ENCODE results near the gene IL9.
A peak's percentile ranks its signal among the peaks of the same experiment; 100 is the strongest.

IL9 gene

DNA sequence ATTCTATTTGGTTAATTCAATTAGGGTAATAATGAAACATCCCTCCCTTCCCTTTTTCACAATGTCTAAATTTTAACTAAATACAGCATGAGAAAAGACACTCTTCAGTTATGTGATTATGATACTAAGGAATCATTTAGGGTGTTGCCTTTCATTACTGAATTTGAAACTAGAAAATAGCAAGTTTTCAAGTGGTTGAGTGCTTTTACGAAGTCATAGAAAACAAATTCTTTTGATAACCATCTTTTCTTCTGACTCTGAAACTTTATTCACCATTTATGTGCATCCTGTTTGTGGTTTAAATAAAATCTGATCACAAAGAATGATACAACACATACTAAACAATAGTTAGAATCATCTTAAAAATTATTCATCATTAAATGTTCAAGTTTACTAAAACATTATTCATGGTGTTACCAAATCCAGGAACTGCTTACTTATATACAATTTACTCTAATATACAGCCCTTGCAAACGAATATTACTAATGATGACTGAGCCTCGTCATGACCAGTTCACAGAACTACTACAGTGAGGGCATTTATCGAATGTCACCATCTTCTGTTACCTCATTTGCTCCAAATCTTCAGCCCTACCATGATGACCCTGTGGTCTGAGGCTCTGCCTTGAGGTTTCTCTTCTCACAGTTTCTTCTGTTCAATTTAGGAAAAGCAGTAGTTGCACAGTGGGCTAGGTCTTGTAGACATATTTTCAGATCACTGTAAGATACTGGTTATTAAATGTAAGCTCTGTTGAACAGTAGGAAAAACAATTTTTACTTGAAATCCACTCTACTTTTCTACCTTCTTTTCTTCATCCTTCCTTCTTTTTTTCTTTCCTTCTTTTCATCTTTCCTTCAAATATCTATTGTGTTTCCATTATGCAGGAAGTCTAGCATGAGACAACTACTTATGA, 18.3 kb upstream of the IL9 start:
- Mint-ChIP-seq H3K27ac (peak overlapping the region; percentile 90), H3K4me1 (ENCODE audit: low read depth) (peaks cover 33% of the 10 kb centered on the region), H3K4me3 (peak overlapping the region; percentile 63), H3K36me3 (ENCODE audit: low read depth) (peaks cover 2% of the 10 kb centered on the region), H3K9me3 (peaks cover 5% of the 10 kb centered on the region), H3K27me3 (ENCODE audit: low read depth) (peaks cover 74% of the 10 kb centered on the region)
- peak; percentile 51 for DNase-seq (ENCODE audit: low spot score)

GRCh38 chr5:135905144-135905543, 9.5 kb upstream of the IL9 start:
- Mint-ChIP-seq H3K27me3 (ENCODE audit: low read depth) (peaks cover 65% of the 10 kb centered on the region), H3K36me3 (ENCODE audit: low read depth) (no peaks in the 10 kb centered on the region), H3K27ac (no peak overlapping the region), H3K4me3 (no peak overlapping the region), H3K4me1 (ENCODE audit: low read depth) (no peaks in the 10 kb centered on the region), H3K9me3 (no peaks in the 10 kb centered on the region)
- no peak for DNase-seq (ENCODE audit: low spot score)

- Mint-ChIP-seq H3K4me1 (ENCODE audit: low read depth) (no peaks in the 10 kb centered on the region), H3K27me3 (ENCODE audit: low read depth) (peaks cover 60% of the 10 kb centered on the region), H3K9me3 (no peaks in the 10 kb centered on the region), H3K27ac (no peak overlapping the region), H3K4me3 (no peak overlapping the region), H3K36me3 (ENCODE audit: low read depth) (no peaks in the 10 kb centered on the region)
- DNase-seq (ENCODE audit: low spot score) = no peak
Observed at GRCh38 chr5:135901633-135902032, 6.0 kb upstream of the IL9 start.

- Mint-ChIP-seq H3K27me3 (ENCODE audit: low read depth) (peaks cover 59% of the 10 kb centered on the region), H3K36me3 (ENCODE audit: low read depth) (no peaks in the 10 kb centered on the region), H3K9me3 (no peaks in the 10 kb centered on the region), H3K4me3 (no peak overlapping the region), H3K27ac (no peak overlapping the region), H3K4me1 (ENCODE audit: low read depth) (peaks cover 5% of the 10 kb centered on the region)
- DNase-seq (ENCODE audit: low spot score) = no peak
Observed at GRCh38 chr5:135900276-135900675, 4.6 kb upstream of the IL9 start.

DNA sequence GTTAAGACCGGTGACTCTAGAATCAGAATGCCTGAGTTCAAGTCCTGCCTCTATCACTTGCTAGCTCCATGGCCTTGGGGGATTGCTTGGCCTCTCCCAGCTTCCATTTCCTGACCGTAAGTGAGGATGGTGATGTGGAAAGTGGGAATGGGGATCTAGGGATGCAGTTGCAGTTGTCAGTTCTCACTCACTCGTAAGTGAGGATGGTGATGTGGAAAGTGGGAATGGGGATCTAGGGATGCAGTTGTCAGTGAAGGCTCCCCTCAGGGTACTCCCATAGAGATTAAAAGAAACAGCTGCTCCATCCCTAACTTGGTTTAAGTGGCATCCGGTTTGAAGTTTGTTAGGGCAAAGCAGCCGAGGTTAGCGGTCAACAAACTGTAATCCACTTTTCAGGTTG, 3.0 kb upstream of the IL9 start:
- no peak for DNase-seq (ENCODE audit: low spot score)
- Mint-ChIP-seq H3K4me3 (no peak overlapping the region), H3K27me3 (ENCODE audit: low read depth) (peaks cover 55% of the 10 kb centered on the region), H3K9me3 (no peaks in the 10 kb centered on the region), H3K4me1 (ENCODE audit: low read depth) (peaks cover 9% of the 10 kb centered on the region), H3K36me3 (ENCODE audit: low read depth) (no peaks in the 10 kb centered on the region), H3K27ac (no peak overlapping the region)

DNA sequence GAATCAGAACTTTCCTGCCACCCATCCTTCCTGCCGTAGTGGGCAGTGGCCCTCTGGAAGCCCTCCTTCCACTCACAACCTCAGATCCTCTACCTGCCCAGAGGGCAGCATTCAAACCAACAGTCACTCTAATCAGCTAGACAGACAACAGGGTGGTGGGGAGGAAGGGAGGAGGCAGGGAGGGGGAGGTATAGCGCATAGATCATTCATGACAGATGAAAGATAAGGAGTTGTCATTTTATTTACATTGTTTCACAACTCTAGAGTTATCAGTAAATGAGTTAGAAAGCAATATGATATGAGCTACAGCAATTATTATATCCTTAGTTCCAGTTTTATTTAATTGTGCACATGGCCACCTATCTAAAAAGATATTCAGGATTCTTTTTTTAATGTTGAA, 852 bp downstream of the IL9 start:
- Mint-ChIP-seq H3K27ac (no peak overlapping the region), H3K27me3 (ENCODE audit: low read depth) (peaks cover 58% of the 10 kb centered on the region)

GRCh38 chr5:135894276-135894675, 1.4 kb downstream of the IL9 start:
- no peak overlapping the region for H3K4me3 Mint-ChIP-seq
- no peak overlapping the region for H3K27ac Mint-ChIP-seq
- peaks cover 20% of the 10 kb centered on the region for H3K4me1 Mint-ChIP-seq (ENCODE audit: low read depth)
- H3K27me3 Mint-ChIP-seq (ENCODE audit: low read depth) = peaks cover 60% of the 10 kb centered on the region
- no peaks in the 10 kb centered on the region for H3K36me3 Mint-ChIP-seq (ENCODE audit: low read depth)
- DNase-seq (ENCODE audit: low spot score) = no peak
- no peaks in the 10 kb centered on the region for H3K9me3 Mint-ChIP-seq

More for the DNA sequence above, 852 bp downstream of the IL9 start:
- no peak for DNase-seq (ENCODE audit: low spot score)
- Mint-ChIP-seq H3K4me1 (ENCODE audit: low read depth) (peaks cover 20% of the 10 kb centered on the region), H3K9me3 (no peaks in the 10 kb centered on the region), H3K4me3 (no peak overlapping the region), H3K36me3 (ENCODE audit: low read depth) (no peaks in the 10 kb centered on the region)

GRCh38 chr5:135891791-135892190, 3.9 kb downstream of the IL9 start:
- Mint-ChIP-seq H3K4me3 (no peak overlapping the region), H3K27me3 (ENCODE audit: low read depth) (peaks cover 48% of the 10 kb centered on the region), H3K9me3 (no peaks in the 10 kb centered on the region), H3K36me3 (ENCODE audit: low read depth) (no peaks in the 10 kb centered on the region), H3K4me1 (ENCODE audit: low read depth) (peaks cover 27% of the 10 kb centered on the region), H3K27ac (peak overlapping the region; percentile 57)
- no peak for DNase-seq (ENCODE audit: low spot score)

DNA sequence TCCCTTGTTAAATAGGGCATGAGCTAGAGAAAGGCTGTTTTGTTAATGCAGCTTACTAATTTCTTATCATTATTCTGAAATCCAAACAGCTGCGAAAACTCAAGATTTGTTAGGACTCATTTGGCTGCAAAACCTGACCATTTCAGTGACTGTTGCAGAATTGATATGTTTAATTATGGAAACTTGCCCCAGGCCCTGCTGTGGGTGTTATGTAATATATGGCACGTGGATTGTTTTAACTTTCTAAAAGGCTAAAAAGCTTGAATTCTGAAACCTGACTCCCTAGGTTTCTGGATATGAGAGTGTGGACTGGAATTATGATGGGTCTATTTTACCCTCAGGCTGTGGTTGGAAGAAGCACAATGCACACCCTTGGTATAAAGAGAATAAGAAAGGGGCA, 4.4 kb downstream of the IL9 start:
- H3K27me3 Mint-ChIP-seq (ENCODE audit: low read depth) = peaks cover 45% of the 10 kb centered on the region
- H3K9me3 Mint-ChIP-seq = no peaks in the 10 kb centered on the region
- H3K4me3 Mint-ChIP-seq = no peak overlapping the region
- peaks cover 27% of the 10 kb centered on the region for H3K4me1 Mint-ChIP-seq (ENCODE audit: low read depth)
- no peaks in the 10 kb centered on the region for H3K36me3 Mint-ChIP-seq (ENCODE audit: low read depth)
- H3K27ac Mint-ChIP-seq = no peak overlapping the region
- DNase-seq (ENCODE audit: low spot score) = no peak

DNA sequence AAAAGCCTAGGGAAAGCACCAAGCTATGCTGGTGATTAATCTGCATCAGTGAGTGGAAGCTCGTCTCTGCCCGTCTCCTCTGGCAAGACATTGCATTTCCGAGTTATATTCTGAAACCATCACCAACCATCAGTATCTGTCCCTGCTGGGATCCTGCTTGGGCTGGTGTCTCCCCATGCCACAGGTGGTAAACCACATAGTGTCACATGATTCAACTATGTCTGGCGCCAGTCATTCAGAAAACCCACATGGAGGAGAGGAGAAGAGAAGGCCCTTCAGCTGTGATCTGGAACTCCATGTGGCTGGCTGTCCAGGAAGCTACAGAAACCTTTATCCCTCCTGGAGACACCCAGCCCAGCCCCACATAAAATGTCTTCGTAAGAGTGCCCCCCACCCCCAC, 4.8 kb downstream of the IL9 start:
- Mint-ChIP-seq H3K36me3 (ENCODE audit: low read depth) (no peaks in the 10 kb centered on the region), H3K4me3 (no peak overlapping the region), H3K27me3 (ENCODE audit: low read depth) (peaks cover 42% of the 10 kb centered on the region), H3K27ac (no peak overlapping the region), H3K9me3 (no peaks in the 10 kb centered on the region), H3K4me1 (ENCODE audit: low read depth) (peaks cover 26% of the 10 kb centered on the region)
- DNase-seq (ENCODE audit: low spot score) = peak; percentile 73

GRCh38 chr5:135890296-135890695, 5.3 kb downstream of the IL9 start:
- Mint-ChIP-seq H3K9me3 (no peaks in the 10 kb centered on the region), H3K27me3 (ENCODE audit: low read depth) (peaks cover 41% of the 10 kb centered on the region), H3K4me1 (ENCODE audit: low read depth) (peaks cover 22% of the 10 kb centered on the region), H3K4me3 (no peak overlapping the region), H3K36me3 (ENCODE audit: low read depth) (no peaks in the 10 kb centered on the region), H3K27ac (no peak overlapping the region)
- DNase-seq (ENCODE audit: low spot score) = no peak

DNA sequence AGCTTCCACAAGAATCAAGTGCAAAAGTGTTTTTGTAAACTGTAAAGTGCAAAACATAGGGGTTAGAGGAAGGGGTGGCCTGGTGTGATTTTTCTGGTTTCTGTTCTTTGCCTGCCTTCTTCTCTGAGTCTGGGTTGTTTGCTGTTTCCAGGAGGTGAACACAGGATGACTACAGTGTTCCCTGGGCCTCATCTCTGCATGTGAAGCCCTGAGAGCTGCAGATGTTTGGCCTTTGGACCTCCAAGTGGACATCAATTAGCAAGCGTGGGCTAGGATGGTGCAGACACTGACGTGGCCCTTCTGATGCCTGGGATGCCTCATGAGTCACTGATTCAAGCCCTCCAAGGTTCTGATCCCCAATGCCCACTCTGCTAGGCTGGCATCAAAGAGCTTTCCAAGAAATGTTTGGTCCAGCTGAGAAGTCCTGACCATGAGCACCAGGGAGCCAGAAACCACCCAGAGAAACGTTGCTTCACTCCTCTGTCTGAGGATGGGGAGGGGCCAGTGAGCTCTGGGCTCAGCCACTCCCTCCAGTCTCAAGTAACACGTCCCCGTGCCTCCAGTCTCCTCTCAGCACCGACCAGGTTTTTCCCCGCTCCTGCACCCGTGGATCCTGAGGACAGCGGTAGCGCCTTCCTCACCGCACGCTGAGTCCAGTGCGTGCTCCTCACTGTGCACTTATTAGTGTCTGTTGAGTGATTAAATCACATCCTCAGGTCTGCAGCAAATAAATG, 7.6 kb downstream of the IL9 start:
- Mint-ChIP-seq H3K9me3 (no peaks in the 10 kb centered on the region), H3K27ac (no peak overlapping the region), H3K4me3 (no peak overlapping the region), H3K27me3 (ENCODE audit: low read depth) (peaks cover 37% of the 10 kb centered on the region), H3K4me1 (ENCODE audit: low read depth) (peaks cover 17% of the 10 kb centered on the region), H3K36me3 (ENCODE audit: low read depth) (no peaks in the 10 kb centered on the region)
- no peak for DNase-seq (ENCODE audit: low spot score)

DNA sequence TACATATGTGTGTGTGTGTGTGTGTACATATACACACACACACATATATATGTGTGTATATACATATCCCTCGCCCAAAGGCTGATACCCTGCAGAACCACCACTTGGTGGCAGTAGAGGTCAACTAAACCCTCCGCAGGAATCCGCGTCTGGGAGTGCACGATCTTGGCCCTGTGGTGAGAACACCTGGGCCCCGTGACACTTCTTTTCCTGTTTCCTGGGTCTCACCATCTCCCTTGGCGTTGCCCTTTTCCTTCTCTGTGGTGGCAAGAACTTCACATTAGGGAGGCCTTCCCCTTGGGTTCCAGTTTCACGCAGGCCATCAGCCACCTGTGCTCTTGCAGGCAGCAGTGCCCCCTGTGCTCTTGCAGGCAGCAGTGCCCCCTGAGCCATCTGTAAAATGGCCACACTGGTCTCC, 8.2 kb downstream of the IL9 start:
- DNase-seq (ENCODE audit: low spot score) = peak; percentile 54
- Mint-ChIP-seq H3K4me1 (ENCODE audit: low read depth) (peaks cover 17% of the 10 kb centered on the region), H3K27me3 (ENCODE audit: low read depth) (peaks cover 37% of the 10 kb centered on the region), H3K9me3 (no peaks in the 10 kb centered on the region), H3K27ac (no peak overlapping the region), H3K36me3 (ENCODE audit: low read depth) (no peaks in the 10 kb centered on the region), H3K4me3 (no peak overlapping the region)

- Mint-ChIP-seq H3K27ac (no peak overlapping the region), H3K4me1 (ENCODE audit: low read depth) (peaks cover 12% of the 10 kb centered on the region), H3K9me3 (no peaks in the 10 kb centered on the region), H3K27me3 (ENCODE audit: low read depth) (peaks cover 29% of the 10 kb centered on the region), H3K4me3 (no peak overlapping the region), H3K36me3 (ENCODE audit: low read depth) (no peaks in the 10 kb centered on the region)
- DNase-seq (ENCODE audit: low spot score) = no peak
Observed at GRCh38 chr5:135886136-135886535, 9.5 kb downstream of the IL9 start.
